CD4-positive, alpha-beta T cell treated with Interleukin-6 at 100 ng/mL for 8 hours (primary cell): ENCODE data around the gene SAMD8.
"Not testable (repeated sequence)": the region's sequence is repeated elsewhere in the genome, so short reads cannot be mapped to it uniquely, and the experiment has no call there.

ENCODE experiments used
- DNase-seq: peaks from one replicate; pipeline ENCODE4 v3.0.0-alpha.2; 2020; ENCODE audit warnings: mixed read lengths, low spot score

Gene SAMD8

DNA sequence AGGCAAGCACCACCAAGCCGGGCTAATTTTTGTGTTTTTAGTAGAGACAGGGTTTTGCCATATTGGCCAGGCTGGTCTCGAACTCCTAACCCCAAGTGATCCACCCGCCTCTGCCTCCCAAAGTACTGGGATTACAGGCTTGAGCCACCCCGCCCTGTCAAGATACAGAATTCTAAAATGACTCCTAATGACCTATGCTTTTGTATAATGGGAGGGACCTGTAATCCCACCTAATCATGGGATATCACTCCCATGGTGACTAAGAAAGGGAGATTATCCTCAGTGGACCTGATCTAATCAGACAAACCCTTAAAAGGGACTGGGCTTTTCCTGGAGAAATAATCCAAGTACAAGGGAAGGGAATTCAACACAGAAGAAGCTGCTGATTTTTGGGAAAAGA, 28.8 kb downstream of the SAMD8 start:
- no peak for DNase-seq

DNA sequence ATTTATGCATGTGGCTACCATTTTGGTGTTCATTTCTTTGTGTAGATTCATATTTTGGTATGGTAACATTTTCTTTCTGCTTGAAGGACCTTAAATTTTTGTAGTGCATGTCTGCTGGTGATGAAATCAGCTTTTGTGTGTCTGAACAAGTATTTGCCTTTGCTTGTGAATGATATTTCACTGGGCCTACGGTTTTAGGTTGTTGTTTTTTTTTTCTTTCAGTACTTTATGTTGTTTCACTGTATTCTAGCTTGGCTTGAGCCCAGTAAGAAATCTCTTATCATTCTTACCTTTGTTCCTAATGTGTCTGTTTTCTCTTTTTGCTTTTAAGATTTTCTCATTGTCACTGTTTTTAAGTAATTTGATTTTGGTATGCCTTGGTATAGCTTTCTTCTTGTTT, 31.9 kb downstream of the SAMD8 start:
- DNase-seq: no peak

DNA sequence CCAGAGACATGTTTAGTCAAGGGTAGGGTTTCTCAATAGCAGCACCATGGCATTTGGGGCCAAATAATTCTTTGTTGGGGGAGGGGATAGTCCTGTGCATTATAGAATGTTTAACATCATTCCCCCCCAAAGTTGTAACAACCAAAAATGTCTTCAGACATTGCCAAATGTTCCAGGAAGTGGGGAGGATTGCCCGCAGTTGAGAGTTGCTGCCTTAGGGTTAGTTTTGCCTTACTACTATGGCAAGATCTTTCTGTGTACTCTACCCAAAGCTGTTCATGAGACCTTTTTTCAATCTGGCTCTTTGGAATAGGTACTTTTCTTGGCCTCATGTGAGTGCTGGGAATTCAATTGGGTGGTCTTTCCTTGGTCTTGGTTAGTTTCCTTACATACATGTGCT, 34.1 kb downstream of the SAMD8 start:
- DNase-seq: no peak

DNA sequence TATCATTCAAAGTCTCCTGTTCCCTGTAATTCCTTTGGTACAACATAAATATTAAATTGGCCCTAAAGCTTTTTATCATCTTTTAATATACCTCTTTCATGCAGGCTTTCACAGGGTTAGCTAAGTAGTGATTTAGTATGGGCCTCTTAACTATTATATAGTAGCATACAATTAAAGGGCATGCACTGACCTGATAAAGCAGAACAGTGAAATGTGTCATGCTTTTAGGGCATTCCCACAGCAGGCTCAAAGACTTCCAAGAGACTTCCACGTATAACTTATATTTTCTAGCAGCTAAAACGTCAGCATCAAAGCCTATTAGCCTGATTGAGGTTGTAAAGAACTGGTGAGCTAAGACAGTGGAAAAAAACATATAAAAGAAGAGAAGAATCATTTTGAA, 35.3 kb downstream of the SAMD8 start:
- DNase-seq: no peak

DNA sequence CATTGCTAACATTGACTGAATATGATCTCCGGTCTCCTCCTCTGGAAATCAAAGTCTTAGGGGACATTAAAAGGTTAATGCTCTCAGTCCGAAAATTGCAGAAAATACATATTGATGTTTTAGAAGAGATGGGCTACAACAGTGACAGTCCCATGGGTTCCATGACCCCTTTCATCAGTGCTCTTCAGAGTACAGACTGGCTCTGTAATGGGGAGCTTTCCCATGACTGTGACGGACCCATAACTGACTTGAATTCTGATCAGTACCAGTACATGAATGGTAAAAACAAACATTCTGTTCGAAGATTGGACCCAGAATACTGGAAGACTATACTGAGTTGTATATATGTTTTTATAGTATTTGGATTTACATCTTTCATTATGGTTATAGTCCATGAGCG, 39.2 kb downstream of the SAMD8 start:
- DNase-seq: no peak

DNA sequence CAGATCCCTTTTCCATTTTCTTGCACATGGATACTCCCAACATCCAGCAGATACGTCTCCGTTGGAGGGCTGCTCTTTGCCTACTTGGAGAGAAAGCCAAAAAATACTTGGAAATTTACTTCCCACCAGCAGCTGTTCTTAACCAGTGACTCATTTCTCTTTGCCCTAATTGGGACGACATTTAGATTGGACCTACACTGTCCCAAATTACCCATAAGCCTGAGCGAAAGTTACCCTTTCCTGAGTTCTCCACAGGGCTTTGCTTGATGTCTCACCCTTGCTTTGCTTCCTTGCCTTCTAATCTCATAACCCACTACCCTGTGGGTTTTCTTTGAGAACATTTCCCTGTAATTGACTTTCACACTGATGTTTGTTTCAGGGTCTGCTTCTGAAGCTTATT, 48.1 kb downstream of the SAMD8 start:
- DNase-seq: no peak

DNA sequence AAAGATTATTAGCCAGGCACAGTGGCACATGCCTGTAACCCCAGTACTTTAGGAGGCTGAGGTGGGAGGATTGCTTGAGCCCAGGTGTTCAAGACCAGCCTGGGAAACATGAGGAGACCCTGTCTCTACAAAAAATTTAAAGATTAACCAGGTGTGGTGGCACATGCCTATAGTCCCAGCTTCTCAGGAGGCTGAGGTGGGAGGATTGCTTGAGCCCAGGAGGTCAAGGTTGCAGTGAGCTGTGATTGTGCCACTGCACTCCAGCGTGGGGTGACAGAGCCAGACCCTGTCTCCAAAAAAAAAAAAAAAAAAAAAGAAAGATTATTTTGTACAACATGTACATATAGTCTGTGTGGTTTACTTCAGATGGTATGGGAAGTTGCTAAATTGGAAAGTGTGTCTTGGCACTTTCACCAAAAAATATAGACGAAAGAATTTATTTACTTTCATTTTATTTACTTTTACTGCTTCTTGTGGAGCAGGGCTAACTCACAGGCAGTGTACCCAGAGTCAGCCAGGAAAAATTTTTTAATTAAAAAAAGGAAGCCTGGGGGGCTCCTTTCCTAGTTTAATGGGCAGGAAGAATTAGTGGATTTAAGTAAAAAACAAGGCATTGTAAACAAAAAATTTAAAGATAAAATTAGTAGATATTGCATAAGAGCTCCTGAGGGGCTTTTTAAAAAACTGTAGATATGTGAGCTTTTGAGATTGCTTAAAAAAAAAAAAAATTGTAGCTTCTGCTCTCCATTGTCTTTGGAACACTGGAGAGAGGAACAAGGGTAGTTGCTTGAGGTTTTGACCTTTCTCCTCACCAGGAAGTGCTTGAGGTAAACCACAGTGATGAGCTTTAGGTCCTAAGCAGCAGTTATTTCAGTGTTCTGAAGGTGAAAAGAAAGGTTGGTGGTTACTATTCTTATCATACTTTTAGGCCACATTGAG, 54.5 kb downstream of the SAMD8 start:
- peak; percentile 45 for DNase-seq

DNA sequence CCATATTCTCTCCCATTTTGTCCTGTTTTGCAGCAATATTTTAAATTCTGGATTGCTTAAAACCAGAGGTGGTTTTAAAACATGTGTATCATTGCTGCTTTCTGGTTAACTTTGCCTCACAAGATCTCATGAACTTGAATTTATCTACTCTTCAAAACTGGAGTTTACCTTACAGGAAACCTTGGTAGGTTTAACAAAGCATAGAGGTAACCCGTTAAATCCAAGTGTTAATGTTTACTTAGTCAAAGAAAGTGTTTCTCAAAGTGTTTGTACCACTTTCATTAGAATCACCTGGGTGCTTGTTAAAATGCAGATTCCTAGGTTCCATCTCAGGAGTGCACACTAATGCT, 55.1 kb downstream of the SAMD8 start:
- DNase-seq: no peak

DNA sequence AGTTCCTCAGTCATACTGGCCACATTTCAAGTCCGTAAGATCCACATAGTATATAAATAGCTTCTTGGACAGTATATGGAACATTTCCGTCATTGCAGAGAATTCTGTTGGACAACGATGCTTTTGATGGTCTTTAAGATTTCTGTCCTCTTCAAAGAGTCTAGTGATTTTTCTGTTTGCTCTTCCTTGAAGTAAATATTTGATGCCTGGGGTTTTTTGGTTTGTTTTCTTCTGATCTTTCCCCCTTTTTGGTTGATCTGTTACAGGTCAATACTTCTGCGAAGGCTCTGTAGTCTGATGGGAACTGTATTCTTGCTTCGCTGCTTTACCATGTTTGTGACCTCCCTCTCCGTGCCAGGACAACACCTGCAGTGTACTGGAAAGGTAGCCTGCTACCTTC, 56.8 kb downstream of the SAMD8 start:
- DNase-seq: no peak

DNA sequence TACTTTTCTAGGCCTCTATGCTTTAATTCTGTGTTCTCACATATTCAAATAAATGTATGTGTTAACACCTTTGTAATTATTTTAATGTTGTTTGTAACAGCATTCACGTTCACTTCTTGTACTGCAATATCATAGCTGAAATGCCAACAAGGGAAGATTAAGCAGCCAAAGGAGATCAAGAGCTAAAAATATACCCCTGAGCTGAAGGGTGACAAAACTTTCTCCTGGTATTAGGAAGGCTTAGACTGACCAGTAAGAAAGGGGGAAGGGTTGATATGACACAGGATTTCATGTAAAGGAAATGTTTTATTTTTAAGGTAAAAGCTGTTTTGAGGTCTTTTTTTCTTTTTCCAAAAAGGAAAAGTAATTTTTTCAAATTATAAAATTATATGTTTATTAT, 58.8 kb downstream of the SAMD8 start:
- no peak for DNase-seq

DNA sequence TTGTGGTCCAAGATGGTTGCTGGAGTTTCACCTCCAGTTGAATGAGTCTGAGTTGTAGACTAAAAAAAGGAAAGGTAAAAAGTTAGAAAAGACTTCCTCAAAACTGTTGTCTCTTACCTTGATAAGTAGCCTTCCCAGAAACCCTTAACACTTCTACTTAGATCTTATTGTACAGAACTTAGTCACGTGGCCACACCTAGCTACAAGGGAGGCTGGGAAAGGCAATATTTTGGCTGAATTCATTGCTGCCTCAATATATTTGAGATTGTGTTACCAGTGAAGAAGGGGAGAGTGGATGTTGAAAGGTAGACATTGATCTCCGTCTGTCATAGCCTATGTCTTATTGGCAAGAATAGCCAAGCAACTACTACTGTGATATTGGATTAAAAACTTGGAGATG, 63.6 kb downstream of the SAMD8 start:
- no peak for DNase-seq

DNA sequence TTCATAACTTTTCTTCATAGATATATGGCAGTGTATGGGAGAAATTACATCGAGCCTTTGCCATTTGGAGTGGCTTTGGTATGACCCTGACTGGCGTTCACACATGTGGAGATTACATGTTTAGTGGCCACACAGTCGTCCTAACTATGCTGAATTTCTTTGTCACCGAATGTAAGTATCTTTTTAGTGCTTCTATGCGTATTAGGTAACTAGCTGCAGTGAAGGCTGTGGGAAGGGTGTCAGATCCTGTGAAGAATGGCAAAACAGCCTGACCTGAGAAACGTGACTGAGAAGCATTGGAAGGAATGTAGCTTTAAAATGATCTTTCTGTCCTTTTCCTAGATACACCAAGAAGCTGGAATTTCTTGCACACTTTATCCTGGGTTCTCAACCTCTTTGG, 64.6 kb downstream of the SAMD8 start:
- DNase-seq: no peak

DNA sequence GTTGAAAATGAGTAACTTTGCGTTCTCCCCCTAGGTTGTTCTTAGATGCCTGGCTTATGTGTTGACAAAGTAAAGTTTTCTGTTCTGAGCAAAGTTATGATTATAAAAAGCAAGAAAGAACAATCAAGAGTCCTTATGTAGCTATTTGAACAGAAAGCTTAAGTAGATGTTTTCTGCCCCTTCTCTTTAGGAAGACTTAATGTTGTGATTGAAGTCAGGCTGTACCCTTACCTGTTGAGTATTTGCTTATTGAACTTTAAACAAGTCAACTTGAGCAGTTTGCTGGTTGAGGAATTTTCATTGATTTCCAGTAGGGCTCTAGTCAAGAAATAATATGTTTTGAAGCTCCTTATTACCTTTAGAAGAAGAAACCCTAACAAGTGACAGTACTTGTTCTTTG, 65.3 kb downstream of the SAMD8 start:
- DNase-seq: no peak

DNA sequence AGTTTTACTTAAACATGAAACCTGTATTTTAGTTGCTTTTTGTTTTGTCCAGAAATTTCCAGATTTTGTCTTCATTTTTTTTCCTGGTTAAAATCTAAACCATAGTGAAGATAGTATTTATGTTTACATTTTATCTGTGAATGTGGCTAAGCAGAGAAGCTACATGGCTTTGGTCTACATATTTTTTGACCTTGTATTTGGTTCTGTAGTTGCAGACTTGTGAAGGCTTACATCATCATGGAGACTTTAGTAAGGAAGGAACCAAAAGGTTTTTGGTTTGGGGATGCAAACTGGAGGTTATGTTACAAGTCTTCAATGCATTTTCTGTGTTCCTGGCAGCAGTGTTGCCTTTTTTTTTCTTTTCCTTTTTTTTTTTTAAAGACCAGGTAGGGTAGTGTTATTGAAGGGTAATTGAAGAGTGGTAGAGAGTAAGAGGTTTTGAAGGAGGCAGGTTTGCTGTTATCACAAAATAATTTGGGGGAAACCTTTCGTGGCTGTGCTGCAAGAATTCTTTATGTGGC, 68.3 kb downstream of the SAMD8 start:
- DNase-seq: no peak

DNA sequence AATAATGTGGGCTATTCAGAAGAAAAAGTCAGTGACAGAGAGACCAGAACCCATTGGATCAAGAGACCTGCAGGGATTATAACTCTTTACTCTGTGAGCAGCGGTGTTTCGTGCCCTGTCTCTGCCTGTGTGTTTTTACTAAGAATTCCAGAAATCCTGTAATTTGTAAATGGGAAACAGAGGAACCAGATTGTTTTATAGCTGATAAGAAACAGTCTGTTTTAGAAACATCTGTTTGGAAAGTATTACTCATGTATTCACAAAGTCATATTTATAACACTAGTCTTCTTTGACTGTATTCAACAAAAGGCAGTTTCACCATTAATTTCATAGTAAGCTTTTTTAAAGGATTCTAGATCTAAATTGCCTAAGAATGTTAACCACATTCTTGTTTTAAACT, 69.1 kb downstream of the SAMD8 start:
- DNase-seq: no peak

DNA sequence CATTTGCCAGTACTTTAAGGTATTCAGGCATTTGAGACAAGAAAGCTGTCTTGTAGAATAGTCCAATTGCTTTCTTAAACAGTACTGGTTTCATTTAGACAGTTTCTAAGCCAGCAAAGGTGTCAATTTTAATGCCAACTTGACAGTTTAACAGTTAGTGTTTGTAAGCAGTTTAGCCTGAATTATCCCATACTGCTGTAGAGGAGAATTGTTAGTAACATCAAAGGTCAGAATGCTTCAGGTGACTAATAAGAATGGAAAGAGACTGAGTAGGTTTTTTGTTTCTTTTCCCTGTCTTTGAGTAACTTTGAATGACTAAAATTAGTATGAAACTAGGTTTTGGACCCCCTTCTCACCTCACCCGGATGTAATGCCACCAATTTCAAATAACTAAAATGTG, 69.6 kb downstream of the SAMD8 start:
- DNase-seq: no peak

DNA sequence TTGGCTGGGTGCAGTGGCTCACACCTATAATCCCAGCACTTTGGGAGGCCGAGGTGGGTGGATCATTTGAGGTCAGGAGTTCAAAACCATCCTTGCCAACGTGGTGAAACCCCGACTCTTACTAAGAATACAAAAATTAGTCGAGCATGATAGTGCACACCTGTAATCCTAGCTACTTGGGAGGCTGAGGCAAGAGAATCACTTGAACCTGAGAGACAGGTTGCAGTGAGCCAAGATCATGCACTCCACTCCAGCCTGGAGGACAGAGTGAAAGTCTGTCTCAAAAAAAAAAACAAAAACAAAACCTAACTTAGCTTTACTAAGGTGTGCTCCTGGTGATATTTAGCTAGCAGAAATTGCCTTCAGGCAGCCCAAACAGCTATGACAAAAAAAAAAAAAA, 74.9 kb downstream of the SAMD8 start:
- DNase-seq: no peak

DNA sequence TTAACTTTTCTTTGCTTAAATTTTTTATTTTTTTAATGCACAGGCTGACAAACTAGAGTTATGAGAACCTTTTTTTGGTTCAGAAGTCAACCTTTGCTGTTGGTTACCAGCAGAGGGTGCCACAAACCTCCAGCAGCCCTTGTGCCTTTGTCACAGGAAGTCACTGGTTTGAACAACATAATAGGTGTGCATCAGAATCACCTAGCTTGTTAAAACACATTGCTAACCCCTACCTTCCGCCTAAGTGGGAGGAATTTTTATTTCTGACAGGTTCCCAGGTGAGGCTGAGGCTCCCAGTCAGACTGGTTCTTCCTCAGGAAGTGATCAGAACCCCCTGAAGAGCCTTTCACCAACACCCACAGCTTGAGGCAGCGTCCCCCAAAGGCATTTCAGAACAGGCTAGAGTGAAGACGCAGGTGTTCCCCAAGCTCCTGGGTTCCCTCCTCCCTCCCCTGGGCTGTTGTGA, 76.5 kb downstream of the SAMD8 start:
- peak; percentile 74 for DNase-seq

DNA sequence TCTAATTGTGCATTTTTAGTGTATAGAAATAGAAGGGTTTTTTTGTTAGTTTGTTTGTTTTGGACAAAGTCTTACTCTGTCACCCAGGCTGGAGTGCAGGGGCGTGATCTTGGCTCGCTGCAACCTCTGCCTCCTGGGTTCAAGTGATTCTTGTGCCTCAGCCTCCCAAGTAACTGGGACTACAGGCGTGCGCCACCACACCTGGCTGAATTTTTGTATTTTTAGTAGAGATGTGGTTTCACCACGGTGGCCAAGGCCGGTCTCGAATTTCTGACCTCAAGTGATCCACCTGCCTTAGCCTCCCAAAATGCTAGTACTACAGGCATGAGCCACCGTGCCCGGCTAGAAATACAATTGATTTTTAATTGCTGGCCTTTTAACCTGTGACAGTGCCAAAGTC, 77.1 kb downstream of the SAMD8 start:
- DNase-seq: not testable (repeated sequence)

DNA sequence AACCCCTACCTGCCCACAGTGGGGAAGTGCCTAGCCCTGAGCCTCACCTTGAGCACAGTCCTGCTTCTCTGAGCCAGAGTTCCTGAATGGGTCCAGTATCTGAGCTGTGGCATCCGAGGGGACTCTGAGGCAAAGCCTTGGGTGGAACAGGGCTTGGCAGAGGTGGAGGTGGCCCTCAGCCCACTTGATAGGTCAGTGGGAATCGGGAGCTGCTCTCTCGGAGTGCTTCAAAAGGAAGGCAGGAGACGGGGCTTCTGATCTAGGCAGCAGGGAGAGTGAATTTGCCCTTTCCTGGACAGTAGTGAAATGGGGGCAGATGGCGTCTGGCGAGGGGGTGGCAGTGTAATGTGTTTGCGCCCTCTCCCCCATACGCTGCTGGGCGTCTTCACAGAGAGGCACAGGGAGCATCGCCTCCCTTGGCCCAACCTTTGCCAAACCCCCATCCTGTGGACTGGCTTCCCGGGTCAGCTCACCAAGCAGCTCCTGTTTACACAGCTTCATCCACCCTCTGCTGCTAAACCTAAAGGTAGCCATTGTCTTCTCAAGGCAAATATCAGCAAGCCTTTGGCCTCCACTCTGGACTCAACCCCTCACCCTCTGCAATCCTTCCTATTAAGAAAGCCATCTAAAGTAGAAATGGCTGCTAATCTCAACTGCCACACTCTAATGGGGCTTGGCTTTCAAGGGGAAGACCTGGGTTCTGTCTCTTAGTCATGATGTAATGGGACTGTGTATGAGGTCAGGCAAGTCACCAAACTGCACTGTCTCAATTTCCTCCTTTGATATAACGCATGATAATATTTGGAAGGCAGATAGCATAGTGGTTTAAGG, 78.0 kb downstream of the SAMD8 start:
- no peak for DNase-seq

DNA sequence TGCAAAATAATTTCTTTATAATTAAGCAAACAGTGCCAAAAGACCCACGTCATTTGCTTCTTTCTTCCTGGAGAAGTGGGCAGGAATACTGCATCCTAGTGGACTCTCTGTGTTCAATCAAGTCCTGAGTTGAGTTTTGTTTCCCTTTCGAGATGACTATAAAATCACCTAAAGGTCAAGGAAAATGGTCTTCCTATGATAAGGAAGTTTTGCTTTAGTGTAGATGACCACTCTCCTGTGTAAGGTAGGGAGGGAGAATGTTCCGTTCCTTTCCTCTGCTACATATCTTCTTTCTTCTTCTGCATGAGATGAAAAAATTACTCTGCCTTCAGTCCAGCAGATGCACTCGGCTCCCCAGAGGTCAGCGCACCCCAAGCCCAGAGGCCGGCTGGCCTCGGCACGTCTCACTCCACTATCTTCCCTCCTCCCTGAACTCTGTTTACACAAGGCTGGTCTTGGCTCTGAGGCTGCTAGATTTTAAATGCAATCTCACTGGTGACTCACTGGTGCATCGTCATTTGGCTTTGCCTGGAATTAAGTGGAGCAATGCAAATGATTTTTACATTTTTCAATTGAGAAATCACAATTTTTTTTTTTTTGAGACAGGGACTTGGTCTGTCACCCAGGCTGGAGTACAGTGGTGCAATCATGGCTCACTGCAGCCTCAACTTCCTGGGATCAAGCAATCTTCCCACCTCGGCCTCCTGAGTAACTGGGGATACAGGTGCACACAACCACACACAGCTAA, 80.5 kb downstream of the SAMD8 start:
- no peak for DNase-seq

DNA sequence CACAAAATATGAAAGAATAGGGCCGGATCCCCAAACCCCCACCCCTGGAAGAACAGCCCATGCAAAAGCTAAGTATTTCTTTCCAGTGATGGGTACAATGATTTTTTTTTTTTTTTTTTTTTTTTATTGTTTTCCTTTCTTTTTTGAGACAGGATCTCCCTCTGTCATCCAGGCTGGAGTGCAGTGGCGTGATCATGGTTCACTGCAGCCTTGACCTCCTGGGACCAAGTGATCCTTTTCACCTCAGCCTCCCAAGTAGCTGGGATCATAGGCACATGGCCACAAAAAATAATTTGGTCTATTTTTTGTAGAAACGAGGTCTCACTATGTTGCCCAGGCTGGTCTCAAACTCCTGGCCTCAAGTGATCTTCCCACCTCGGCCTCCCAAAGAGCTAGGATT, 83.2 kb downstream of the SAMD8 start:
- DNase-seq: not testable (repeated sequence)
